ENCODE data around the gene ZNF143. TPM values are rescaled to one million over a fixed set of nuclear protein-coding genes. Genes with fewer than 3 reads are reported as not detected.

Gene ZNF143
- total RNA-seq = 21.7 and 28.2 TPM in 2 replicates

GRCh38 chr11:9460322-9461062, at the start of gene ZNF143:
TSS of gene ZNF143 (plus strand) at chr11:9461012. CDS start at chr11:9471309, 10,297 bp downstream.

DNA sequence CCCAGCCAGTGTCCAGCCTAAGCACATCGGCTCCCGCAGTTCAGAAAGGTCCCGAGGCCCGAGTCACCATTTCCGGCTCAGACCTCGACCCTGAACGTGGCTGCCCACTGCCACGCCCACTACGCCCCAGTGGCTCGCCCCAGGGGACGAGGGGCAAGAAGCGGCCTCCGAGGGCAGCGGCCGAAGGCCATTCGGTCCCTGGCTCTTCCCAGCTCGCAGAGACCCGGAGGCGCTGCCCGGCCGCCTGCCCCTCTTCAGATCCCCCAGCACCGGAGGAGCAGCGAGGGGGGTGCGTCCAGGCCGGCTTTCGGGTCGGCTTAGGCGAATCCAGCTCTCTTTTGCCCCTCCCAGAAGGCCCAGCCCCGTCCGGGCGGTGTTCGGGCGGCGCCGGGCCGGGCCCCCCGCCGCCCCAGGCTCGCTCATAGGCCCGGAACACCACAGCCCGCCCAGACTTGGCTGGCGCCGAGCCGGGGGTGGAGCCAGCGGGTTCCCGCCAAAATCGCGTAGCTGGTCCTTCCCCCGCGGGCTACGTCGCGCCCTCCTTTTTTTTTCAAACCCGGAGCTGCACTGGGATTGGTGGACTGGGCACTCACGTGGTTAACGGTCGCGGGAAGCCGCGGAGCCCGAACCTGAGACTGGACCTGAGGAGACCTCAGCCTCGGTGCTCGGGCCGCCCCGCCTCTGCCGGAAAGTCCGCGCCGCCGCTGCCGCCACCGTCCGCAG, 112.4 kb downstream of the ZNF143 start, which contains the start of gene WEE1:
Gene WEE1 (plus strand): TSS at position 619 of the 723 bp plus-strand sequence. CDS start 264 bp downstream, outside the sequence.

Small RNAs within 50 kb of the gene (small RNA-seq; reads per million reads assigned to genes)
- not detected for gene RF01210
- 628 reads per million, percentile 99 among the genes with 10 or more reads in this experiment for gene SNORA23

Other genes starting within 250 kb of the ZNF143 start
- 185 and 231 TPM in 2 replicates for gene DENND5A, start 195.7 kb upstream of the ZNF143 start, total RNA-seq
- 50.5 and 55.8 TPM in 2 replicates for gene TMEM41B, start 146.4 kb upstream of the ZNF143 start, total RNA-seq
- 89.4 and 111 TPM in 2 replicates for gene IPO7, start 76.4 kb upstream of the ZNF143 start, total RNA-seq
- 35.9 and 37.6 TPM in 2 replicates for gene WEE1, start 112.7 kb downstream of the ZNF143 start, total RNA-seq
- gene SWAP70, start 203.1 kb downstream of the ZNF143 start, total RNA-seq = 94.9 and 103 TPM in 2 replicates